ENCODE data around the gene PRKG1. TPM values are rescaled to one million over a fixed set of nuclear protein-coding genes. Genes with fewer than 3 reads are reported as not detected.

PRKG1 gene
- total RNA-seq, 1 experiment from 2014 or later: 16.5 TPM

- DNase-seq (ENCODE audit: low spot score) (no peak), ATAC-seq (no peak)
- Mint-ChIP-seq H3K4me1 (peaks cover 57% of the 10 kb centered on the region), H3K27me3 (ENCODE audit: low read depth) (no peaks in the 10 kb centered on the region), H3K27ac (no peak overlapping the region), H3K36me3 (no peaks in the 10 kb centered on the region), H3K9me3 (no peaks in the 10 kb centered on the region), H3K4me3 (no peak overlapping the region)
- TF ChIP-seq, protein P1, sequence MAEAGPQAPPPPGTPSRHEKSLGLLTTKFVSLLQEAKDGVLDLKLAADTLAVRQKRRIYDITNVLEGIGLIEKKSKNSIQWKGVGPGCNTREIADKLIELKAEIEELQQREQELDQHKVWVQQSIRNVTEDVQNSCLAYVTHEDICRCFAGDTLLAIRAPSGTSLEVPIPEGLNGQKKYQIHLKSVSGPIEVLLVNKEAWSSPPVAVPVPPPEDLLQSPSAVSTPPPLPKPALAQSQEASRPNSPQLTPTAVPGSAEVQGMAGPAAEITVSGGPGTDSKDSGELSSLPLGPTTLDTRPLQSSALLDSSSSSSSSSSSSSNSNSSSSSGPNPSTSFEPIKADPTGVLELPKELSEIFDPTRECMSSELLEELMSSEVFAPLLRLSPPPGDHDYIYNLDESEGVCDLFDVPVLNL (CRISPR knock-in tag; IDR thresholded peaks at IDR 0.05; ENCODE audit: borderline replicate concordance, low read depth): no peak
- TF ChIP-seq, protein P2, sequence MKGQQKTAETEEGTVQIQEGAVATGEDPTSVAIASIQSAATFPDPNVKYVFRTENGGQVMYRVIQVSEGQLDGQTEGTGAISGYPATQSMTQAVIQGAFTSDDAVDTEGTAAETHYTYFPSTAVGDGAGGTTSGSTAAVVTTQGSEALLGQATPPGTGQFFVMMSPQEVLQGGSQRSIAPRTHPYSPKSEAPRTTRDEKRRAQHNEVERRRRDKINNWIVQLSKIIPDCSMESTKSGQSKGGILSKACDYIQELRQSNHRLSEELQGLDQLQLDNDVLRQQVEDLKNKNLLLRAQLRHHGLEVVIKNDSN (CRISPR knock-in tag; IDR thresholded peaks at IDR 0.05): no peak
- TF ChIP-seq NR1H2 (CRISPR knock-in tag; IDR thresholded peaks at IDR 0.05) (no peak), ZNF425 (CRISPR knock-in tag; conservative IDR thresholded peaks at IDR 0.05) (no peak), CREB1 (CRISPR knock-in tag; IDR thresholded peaks at IDR 0.05) (no peak), ZMAT4 (CRISPR knock-in tag; IDR thresholded peaks at IDR 0.05) (no peak), ZNF396 (CRISPR knock-in tag; IDR thresholded peaks at IDR 0.05; ENCODE audit: borderline replicate concordance) (no peak)
- TF ChIP-seq, protein P3, sequence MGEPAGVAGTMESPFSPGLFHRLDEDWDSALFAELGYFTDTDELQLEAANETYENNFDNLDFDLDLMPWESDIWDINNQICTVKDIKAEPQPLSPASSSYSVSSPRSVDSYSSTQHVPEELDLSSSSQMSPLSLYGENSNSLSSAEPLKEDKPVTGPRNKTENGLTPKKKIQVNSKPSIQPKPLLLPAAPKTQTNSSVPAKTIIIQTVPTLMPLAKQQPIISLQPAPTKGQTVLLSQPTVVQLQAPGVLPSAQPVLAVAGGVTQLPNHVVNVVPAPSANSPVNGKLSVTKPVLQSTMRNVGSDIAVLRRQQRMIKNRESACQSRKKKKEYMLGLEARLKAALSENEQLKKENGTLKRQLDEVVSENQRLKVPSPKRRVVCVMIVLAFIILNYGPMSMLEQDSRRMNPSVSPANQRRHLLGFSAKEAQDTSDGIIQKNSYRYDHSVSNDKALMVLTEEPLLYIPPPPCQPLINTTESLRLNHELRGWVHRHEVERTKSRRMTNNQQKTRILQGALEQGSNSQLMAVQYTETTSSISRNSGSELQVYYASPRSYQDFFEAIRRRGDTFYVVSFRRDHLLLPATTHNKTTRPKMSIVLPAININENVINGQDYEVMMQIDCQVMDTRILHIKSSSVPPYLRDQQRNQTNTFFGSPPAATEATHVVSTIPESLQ (CRISPR knock-in tag; IDR thresholded peaks at IDR 0.05): no peak
- POLR2A ChIA-PET: no interaction called here
- CTCF ChIA-PET: interaction anchor here (0.5 to 1.8 kb wide), 3 partner anchors 25 to 640 kb away, joined by 4 to 6 read pairs (median 4); no protein-coding TSS in a partner anchor
These were observed 290.4 kb downstream of the PRKG1 start for GRCh38 chr10:51364674-51365073.

DNA sequence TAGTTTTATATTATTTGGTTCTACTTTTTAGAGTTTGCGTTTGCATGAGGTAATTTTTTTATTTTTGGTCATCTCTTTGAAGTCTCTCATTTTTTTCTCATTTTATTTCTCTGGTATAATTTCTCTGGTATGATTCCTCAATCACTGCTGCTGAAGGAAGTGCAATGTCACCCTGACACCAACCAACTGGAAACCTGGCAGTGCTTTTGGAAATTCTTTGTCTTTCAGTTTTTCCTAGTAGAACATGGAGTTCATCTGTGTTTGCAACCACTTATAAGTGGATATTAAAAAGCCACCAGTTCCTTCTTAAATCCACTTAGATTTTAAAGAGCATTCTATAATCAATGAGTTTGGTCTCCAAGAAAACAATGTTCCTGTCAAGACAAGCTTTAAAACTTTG lies 291.8 kb downstream of the PRKG1 start:
- Mint-ChIP-seq H3K27ac (no peak overlapping the region), H3K36me3 (no peaks in the 10 kb centered on the region), H3K9me3 (no peaks in the 10 kb centered on the region), H3K27me3 (ENCODE audit: low read depth) (no peaks in the 10 kb centered on the region; the same call in 1 of the 2 replicates), H3K4me1 (peaks cover 68% of the 10 kb centered on the region), H3K4me3 (no peak overlapping the region)
- ChIA-PET CTCF (no interaction called here), POLR2A (no interaction called here)
- DNase-seq (ENCODE audit: low spot score) (no peak), ATAC-seq (no peak)
- TF ChIP-seq, protein P1 (CRISPR knock-in tag; IDR thresholded peaks at IDR 0.05; ENCODE audit: borderline replicate concordance, low read depth): no peak
- TF ChIP-seq ZNF671 (CRISPR knock-in tag; IDR thresholded peaks at IDR 0.05): no peak
- no peak for TF ChIP-seq FOXP1 (CRISPR knock-in tag; IDR thresholded peaks at IDR 0.05; ENCODE audit: borderline replicate concordance)

DNA sequence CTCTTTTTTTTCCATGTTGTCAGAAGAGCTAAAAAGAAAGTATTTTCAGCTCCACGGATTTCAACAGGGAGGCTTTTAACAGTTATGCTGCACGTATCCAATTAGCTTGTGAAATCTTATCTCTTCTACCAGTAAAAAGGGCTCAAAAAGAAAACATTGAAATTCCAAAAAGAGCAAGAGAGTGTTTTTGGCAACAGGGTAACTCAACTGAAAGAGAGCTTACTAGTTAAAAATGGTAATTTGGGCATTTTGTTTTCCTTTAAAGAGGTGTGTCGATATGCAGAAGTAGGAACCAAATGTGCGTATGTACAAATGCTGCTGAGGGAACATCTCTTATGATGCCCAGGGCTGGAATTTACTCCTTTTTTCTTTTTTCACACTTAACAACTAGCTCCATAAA lies 292.8 kb downstream of the PRKG1 start:
- TF ChIP-seq ZMAT4 (CRISPR knock-in tag; IDR thresholded peaks at IDR 0.05): no peak
- TF ChIP-seq KAT7 (CRISPR knock-in tag; IDR thresholded peaks at IDR 0.05; ENCODE audit: borderline replicate concordance): no peak
- TF ChIP-seq ZNF423 (CRISPR knock-in tag; IDR thresholded peaks at IDR 0.05): no peak
- no peak for TF ChIP-seq CREB1 (CRISPR knock-in tag; IDR thresholded peaks at IDR 0.05)
- TF ChIP-seq TCF7 (CRISPR knock-in tag; IDR thresholded peaks at IDR 0.05; ENCODE audit: low read depth): no peak
- ATAC-seq (no peak), DNase-seq (ENCODE audit: low spot score) (no peak)
- ChIA-PET CTCF (interaction anchor here (1.4 kb wide), 1 partner anchor 22 kb away, joined by 5 read pairs; no protein-coding TSS in a partner anchor), POLR2A (no interaction called here)
- Mint-ChIP-seq H3K36me3 (no peaks in the 10 kb centered on the region), H3K27ac (no peak overlapping the region), H3K9me3 (no peaks in the 10 kb centered on the region), H3K4me1 (peaks cover 73% of the 10 kb centered on the region), H3K4me3 (peak overlapping the region; percentile 32; the same call in 1 of the 2 replicates), H3K27me3 (ENCODE audit: low read depth) (no peaks in the 10 kb centered on the region; the same call in 1 of the 2 replicates)

All from WTC11 (cell line).